IPS-18a (cell line): ENCODE measurements around the gene RAP1GAP2.

Experiments used
- H3K27ac ChIP-seq: one replicate; pipeline ENCODE4 v1.5.1; 2013; ENCODE audit warnings: low read length
- H3K27me3 ChIP-seq: one replicate; pipeline ENCODE4 v1.6.1; 2013; ENCODE audit warnings: mild to moderate bottlenecking, low read length; ENCODE audit not compliant: control insufficient read depth, insufficient read depth
- H3K36me3 ChIP-seq: one replicate; pipeline ENCODE4 v1.6.1; 2013; ENCODE audit warnings: low read depth, low read length; ENCODE audit not compliant: control insufficient read depth
- H3K4me1 ChIP-seq: one replicate; pipeline ENCODE4 v1.6.1; 2013; ENCODE audit warnings: low read depth, low read length; ENCODE audit not compliant: control insufficient read depth
- H3K4me3 ChIP-seq: one replicate; pipeline ENCODE4 v1.5.1; 2013; ENCODE audit warnings: low read length
- H3K9ac ChIP-seq: one replicate; pipeline ENCODE4 v1.6.1; 2013; ENCODE audit warnings: mild to moderate bottlenecking, low read length, moderate library complexity
- H3K9me3 ChIP-seq: one replicate; pipeline ENCODE4 v1.6.1; 2013; ENCODE audit warnings: low read depth, low read length; ENCODE audit not compliant: control insufficient read depth

Gene RAP1GAP2

DNA sequence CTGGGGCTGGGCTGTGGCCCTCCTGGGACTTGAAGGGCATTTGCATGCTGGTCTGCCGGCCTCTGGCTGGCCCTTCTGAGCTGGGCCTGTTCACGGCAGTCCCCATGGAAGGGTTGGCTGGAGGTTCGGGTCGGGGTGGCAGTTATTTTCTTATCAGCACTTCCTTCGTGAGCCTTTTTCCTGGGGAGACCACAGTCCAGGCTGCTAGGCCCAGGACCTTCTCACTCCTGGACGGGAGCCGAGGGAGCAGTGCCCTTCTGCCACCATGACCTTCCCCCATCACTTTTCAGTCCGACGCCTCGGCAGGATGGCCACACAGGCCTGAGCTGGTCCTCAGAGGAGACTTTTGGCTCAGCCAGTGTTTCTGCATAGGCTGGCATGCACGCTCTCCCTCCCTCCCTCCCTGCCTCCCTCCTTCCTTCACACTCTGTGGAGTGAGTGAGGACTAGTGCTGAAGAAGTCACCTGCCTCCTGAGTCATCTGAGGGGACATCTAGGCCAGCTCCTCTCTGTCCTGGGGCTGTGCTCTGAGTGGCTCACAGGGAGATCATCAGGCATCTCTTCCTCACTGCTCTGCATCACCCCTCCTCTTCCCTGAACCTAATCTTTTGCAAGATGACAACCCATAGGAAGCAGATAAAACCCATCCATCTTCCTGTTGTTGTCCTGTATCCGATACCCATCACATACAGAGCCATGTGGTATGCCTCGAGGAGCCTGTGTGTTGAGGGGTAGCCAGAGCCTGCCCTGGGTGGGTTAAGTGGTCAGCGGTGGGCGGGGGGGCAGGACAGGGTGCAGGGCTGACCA lies 109.7 kb downstream of the RAP1GAP2 start:
- H3K4me1 ChIP-seq: peaks cover 15% of the 10 kb centered on the region
- no peaks in the 10 kb centered on the region for H3K27me3 ChIP-seq
- H3K27ac ChIP-seq: no peak overlapping the region
- no peaks in the 10 kb centered on the region for H3K36me3 ChIP-seq
- no peak overlapping the region for H3K4me3 ChIP-seq
- H3K9ac ChIP-seq: no peak overlapping the region
- H3K9me3 ChIP-seq: no peaks in the 10 kb centered on the region

DNA sequence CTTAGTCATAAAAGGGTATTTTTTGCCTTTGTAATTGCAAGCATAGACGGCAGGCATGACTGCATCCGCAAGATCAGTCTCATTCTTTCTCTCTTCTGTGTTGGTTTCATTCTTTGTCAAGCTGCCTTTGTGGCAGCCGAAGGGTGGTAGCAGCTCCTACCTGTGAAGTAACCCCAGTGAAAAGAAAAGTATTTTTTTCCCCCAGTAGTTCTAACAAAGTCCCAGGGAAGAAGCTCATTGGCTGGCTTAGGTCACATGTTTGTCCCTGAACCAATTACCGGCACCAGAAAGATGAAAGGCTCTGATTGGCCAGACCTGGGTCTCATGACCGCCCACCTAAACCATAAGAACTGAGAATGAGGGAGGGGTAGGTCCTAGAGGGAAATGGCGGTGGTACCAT lies 110.7 kb downstream of the RAP1GAP2 start:
- Histone ChIP-seq H3K4me1 (peaks cover 15% of the 10 kb centered on the region), H3K27ac (no peak overlapping the region), H3K4me3 (no peak overlapping the region), H3K27me3 (no peaks in the 10 kb centered on the region), H3K36me3 (no peaks in the 10 kb centered on the region), H3K9me3 (no peaks in the 10 kb centered on the region), H3K9ac (no peak overlapping the region)

DNA sequence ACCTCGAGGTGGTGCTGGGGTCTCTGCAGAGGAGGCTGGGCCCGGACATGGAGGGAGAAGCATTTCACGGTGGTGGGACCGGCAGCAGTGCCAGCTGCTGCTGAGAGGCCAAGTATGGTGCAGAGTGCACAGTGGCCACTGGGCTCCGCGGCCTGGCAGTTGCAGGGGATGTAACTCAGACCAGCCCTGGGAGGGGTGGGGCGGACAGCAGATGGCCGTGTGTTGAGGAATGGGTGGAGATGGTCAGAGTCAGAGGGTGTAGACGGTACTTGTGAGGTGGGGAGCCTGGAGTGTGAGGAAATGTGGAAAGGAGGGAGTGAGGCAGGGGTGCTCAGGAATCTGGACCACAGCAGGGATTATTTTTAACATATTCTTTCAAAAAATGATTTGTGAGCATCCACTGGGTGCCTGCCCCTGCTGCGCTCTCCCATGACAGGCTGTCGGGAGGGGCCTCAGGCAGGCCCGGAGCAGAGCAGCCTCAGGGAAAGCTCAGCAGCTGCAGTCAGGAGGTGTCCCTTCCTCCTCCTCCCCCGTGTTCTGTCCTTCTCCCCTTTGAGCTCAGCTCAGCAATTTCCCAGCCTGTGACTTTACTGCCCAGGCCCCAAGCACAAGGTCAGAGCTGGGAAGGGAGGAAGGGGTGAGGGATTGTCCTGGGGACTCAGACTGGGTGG lies 113.1 kb downstream of the RAP1GAP2 start:
- H3K4me1 ChIP-seq: peaks cover 2% of the 10 kb centered on the region
- H3K27ac ChIP-seq: no peak overlapping the region

DNA sequence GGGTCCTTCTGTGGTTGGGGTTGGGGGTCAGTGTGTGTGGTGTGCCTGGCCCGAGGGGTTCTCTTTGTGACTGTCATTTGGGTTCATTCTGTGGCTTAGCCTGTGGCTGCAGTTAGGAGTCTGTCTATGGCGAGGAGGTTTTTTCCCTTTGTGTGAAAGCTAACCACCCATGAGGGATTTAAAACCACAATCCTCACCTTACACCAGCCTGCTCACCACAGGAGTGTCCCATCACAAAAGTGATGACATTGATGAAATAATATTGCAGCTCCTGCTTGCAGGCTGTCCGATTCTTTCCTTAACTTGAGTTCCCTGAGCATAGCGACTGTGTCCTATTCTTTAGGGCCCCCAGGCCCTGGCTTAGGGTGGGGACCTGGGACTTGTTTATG lies 113.6 kb downstream of the RAP1GAP2 start:
- Histone ChIP-seq H3K36me3 (no peaks in the 10 kb centered on the region), H3K27ac (no peak overlapping the region), H3K4me3 (no peak overlapping the region), H3K9me3 (no peaks in the 10 kb centered on the region), H3K27me3 (no peaks in the 10 kb centered on the region), H3K4me1 (no peaks in the 10 kb centered on the region), H3K9ac (no peak overlapping the region)

More for the DNA sequence above, 113.1 kb downstream of the RAP1GAP2 start:
- Histone ChIP-seq H3K27me3 (no peaks in the 10 kb centered on the region), H3K4me3 (no peak overlapping the region), H3K9me3 (no peaks in the 10 kb centered on the region), H3K9ac (no peak overlapping the region), H3K36me3 (no peaks in the 10 kb centered on the region)

DNA sequence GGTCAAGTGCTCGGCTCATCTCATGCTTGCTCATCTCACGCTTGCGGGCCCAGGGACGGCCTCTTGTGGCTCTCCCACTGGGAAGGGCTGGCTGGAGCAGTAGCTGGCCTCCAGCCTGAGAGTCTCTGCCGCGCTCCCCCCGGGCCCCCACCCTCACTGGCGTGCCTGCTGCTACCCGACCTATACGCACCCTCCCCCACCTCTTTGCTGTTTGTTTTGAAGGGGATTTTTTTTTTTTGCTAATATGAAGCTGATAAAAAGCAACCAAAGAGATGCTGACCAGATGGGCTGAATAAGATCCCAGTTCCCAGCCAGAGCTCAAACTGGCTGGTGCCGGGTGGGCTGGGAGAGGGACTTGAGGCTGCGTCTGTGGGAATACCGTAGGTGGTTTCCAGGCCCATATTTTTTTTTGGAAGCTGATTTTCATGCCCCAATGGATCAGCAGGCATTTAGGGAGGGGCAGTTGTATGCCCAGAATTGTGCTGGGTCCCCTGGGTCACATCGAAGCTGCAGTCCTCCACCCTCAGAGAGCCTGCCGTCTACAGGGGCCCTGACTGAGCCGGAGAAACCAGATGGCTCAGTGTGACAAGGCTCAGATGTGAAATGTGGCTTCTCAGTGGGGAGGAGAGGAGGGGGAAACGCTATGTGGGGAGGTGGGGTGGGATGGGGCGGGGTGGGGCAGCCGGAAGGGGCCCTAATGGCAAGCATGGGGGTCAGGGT lies 115.0 kb downstream of the RAP1GAP2 start:
- H3K4me1 ChIP-seq: no peaks in the 10 kb centered on the region
- H3K9me3 ChIP-seq: no peaks in the 10 kb centered on the region
- no peak overlapping the region for H3K4me3 ChIP-seq
- H3K27ac ChIP-seq: no peak overlapping the region
- no peak overlapping the region for H3K9ac ChIP-seq
- no peaks in the 10 kb centered on the region for H3K36me3 ChIP-seq
- H3K27me3 ChIP-seq: no peaks in the 10 kb centered on the region

DNA sequence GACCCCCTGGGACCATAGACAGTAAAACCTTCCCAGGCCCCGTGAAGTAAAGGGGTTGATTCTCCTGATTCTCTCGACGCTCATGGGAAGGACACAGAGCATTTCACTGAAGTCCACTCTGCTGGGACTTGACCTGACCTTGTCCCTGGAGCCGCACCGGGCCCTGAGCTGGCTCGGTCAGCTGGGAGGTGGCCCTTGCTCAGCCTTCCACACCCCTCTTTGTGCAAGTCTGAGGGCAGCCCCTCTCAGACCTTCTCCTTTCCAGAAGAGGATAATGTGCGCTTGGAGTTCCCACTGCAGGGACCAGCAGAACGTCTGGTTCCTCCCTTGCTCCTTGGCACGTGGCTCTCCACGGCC lies 115.5 kb downstream of the RAP1GAP2 start:
- H3K4me3 ChIP-seq: no peak overlapping the region
- H3K4me1 ChIP-seq: no peaks in the 10 kb centered on the region
- H3K36me3 ChIP-seq: no peaks in the 10 kb centered on the region
- no peaks in the 10 kb centered on the region for H3K9me3 ChIP-seq
- H3K27me3 ChIP-seq: no peaks in the 10 kb centered on the region
- H3K27ac ChIP-seq: no peak overlapping the region
- no peak overlapping the region for H3K9ac ChIP-seq

DNA sequence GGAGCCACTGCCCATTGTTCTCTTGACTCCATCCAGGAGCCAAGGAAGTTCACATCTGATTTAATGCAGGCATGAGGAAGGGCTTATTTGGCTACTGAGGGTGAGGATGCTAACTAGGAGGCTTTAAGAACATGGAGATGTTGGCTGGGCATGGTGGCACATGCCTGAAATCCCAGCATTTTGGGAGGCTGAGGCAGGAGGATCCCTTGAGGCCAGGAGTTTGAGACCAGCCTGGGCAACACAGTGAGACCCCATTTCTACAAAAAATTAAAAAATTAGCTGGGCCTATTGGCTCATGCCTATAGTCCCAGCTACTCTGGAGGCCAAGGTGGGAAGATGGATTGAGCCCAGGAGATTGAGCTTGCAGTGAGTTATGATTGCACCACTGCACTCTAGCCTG lies 116.5 kb downstream of the RAP1GAP2 start:
- Histone ChIP-seq H3K9me3 (no peaks in the 10 kb centered on the region), H3K27me3 (no peaks in the 10 kb centered on the region), H3K4me1 (no peaks in the 10 kb centered on the region), H3K4me3 (no peak overlapping the region), H3K27ac (no peak overlapping the region), H3K9ac (no peak overlapping the region), H3K36me3 (no peaks in the 10 kb centered on the region)

DNA sequence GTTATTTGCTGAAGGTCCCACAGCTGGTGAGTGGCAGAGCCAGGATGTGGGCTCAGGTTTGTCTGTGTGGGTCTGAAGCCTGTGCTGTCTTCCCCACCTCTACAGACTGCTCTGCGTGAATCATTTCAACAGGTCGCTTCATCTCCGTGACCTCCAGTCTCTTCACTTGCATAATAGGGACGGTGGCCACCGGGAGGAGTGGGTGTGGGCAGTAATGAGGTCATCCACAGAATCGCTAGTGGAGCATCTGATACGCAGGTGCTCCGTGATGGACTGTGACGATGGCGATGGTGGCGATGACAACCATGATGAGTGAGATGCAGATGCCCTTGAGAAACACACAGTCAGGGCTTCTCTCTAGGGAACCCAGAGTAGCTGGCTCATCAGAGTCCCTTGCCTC lies 120.2 kb downstream of the RAP1GAP2 start:
- no peak overlapping the region for H3K27ac ChIP-seq
- H3K27me3 ChIP-seq: no peaks in the 10 kb centered on the region
- no peaks in the 10 kb centered on the region for H3K4me1 ChIP-seq
- no peak overlapping the region for H3K4me3 ChIP-seq
- H3K36me3 ChIP-seq: no peaks in the 10 kb centered on the region
- H3K9ac ChIP-seq: no peak overlapping the region
- no peaks in the 10 kb centered on the region for H3K9me3 ChIP-seq

DNA sequence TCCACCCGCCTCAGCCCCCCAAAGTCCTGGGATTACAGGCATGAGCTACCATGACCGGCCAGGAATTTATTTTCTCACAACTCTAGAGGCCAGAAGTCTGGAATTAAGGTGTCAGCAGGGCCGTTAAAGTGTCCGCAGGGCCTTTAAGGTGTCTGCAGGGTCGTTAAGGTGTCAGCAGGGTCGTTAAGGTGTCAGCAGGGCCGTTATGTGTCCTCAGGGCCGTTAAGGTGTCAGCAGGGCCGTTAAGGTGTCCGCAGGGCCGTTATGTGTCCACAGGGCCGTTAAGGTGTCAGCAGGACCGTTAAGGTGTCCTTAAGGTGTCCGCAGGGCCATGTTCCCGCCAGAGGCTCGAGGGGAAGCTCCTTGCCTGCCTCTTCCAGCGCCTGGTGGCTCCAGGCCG lies 125.2 kb downstream of the RAP1GAP2 start:
- H3K36me3 ChIP-seq: no peaks in the 10 kb centered on the region
- H3K4me1 ChIP-seq: peaks cover 8% of the 10 kb centered on the region
- no peak overlapping the region for H3K27ac ChIP-seq
- H3K4me3 ChIP-seq: no peak overlapping the region
- H3K9me3 ChIP-seq: no peaks in the 10 kb centered on the region
- no peaks in the 10 kb centered on the region for H3K27me3 ChIP-seq
- no peak overlapping the region for H3K9ac ChIP-seq

DNA sequence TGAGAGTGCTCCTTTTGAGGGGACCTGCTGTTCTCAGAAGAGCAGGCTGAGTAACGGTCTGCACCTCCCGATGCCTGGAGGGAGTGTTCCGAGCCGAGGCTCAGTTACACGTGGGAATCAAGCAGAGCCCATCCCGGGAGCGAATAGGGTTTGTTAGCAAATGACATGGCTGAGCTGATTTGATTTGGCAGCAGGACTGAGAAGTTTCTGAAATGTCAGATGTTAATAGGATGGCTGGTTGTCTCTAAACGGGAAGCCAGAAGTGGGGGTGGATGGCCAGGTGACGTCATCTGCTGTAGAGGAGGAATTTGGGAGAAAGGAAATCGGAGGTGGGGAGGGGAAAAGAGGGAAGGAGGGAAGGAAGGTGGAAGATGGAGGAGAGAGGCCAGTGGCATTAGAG lies 128.0 kb downstream of the RAP1GAP2 start:
- Histone ChIP-seq H3K27ac (no peak overlapping the region), H3K36me3 (no peaks in the 10 kb centered on the region), H3K9ac (no peak overlapping the region), H3K9me3 (no peaks in the 10 kb centered on the region), H3K27me3 (no peaks in the 10 kb centered on the region), H3K4me1 (peaks cover 8% of the 10 kb centered on the region), H3K4me3 (peak overlapping the region; percentile 37)

DNA sequence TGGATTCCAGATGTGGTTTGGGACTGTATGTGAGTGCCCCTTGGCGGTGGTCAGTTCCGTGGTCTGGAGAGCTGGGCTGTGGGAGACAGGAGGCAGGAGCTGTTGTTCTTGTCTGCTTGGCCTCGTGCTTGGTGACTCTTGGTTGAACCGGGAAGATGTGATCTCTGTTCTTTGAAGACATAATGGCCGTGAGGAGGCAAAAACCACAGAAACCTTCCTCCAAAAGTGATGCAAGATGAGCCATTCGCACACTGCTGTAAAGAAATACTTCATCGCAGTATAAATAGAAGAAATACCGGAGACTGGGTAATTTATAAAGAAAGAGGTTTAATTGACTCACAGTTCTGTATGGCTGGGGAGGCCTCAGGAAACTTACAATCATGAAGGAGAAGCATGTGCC lies 128.8 kb downstream of the RAP1GAP2 start:
- H3K36me3 ChIP-seq: no peaks in the 10 kb centered on the region
- no peaks in the 10 kb centered on the region for H3K27me3 ChIP-seq
- no peak overlapping the region for H3K27ac ChIP-seq
- H3K9ac ChIP-seq: no peak overlapping the region
- H3K4me1 ChIP-seq: peaks cover 8% of the 10 kb centered on the region
- H3K4me3 ChIP-seq: no peak overlapping the region
- no peaks in the 10 kb centered on the region for H3K9me3 ChIP-seq
